ENCODE results near the gene NTRK2. TPM values are rescaled to one million over a fixed set of nuclear protein-coding genes. Genes with fewer than 3 reads are reported as not detected.
A peak's percentile ranks its signal among the peaks of the same experiment; 100 is the strongest.

The NTRK2 gene
- total RNA-seq, 1 donor from 2014 or later = 16.0 TPM

DNA sequence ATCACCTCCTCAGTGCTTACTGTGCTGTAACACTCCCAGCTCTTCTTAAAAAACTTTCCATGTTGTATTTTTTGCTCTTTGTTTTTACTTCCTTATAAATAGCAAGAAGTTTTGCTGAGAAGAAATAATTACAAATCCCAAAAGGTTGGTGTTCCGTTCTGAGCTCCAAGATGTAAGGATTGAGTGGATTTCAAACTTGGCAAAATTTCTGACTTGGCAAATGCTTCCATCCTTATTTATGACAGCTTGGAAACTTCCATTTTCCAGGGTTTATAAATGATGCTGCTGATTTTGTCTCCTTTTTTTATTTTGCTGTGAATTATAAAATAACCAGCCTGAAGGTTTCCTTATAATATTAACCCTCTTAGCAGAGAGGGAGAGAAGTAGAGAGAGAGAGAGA, 151.9 kb downstream of the NTRK2 start:
- Histone ChIP-seq H3K9me3 (no peaks in the 10 kb centered on the region), H3K27ac (no peak overlapping the region), H3K36me3 (no peaks in the 10 kb centered on the region), H3K4me3 (no peak overlapping the region), H3K4me1 (peaks cover 17% of the 10 kb centered on the region), H3K27me3 (no peaks in the 10 kb centered on the region)
- DNase-seq (ENCODE audit: extremely low spot score in 2 of 2) = no peak
- TF ChIP-seq POLR2AphosphoS5 (IDR thresholded peaks at IDR 0.05; ENCODE audit: insufficient read depth in 1 of 2, low read depth in 1 of 2) = no peak
- TF ChIP-seq, protein P1, sequence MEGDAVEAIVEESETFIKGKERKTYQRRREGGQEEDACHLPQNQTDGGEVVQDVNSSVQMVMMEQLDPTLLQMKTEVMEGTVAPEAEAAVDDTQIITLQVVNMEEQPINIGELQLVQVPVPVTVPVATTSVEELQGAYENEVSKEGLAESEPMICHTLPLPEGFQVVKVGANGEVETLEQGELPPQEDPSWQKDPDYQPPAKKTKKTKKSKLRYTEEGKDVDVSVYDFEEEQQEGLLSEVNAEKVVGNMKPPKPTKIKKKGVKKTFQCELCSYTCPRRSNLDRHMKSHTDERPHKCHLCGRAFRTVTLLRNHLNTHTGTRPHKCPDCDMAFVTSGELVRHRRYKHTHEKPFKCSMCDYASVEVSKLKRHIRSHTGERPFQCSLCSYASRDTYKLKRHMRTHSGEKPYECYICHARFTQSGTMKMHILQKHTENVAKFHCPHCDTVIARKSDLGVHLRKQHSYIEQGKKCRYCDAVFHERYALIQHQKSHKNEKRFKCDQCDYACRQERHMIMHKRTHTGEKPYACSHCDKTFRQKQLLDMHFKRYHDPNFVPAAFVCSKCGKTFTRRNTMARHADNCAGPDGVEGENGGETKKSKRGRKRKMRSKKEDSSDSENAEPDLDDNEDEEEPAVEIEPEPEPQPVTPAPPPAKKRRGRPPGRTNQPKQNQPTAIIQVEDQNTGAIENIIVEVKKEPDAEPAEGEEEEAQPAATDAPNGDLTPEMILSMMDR (IDR thresholded peaks at IDR 0.05) = no peak
- TF ChIP-seq POLR2A (IDR thresholded peaks at IDR 0.05) = no peak
- intact Hi-C loops (cut with DNase I) = no loop called here

DNA sequence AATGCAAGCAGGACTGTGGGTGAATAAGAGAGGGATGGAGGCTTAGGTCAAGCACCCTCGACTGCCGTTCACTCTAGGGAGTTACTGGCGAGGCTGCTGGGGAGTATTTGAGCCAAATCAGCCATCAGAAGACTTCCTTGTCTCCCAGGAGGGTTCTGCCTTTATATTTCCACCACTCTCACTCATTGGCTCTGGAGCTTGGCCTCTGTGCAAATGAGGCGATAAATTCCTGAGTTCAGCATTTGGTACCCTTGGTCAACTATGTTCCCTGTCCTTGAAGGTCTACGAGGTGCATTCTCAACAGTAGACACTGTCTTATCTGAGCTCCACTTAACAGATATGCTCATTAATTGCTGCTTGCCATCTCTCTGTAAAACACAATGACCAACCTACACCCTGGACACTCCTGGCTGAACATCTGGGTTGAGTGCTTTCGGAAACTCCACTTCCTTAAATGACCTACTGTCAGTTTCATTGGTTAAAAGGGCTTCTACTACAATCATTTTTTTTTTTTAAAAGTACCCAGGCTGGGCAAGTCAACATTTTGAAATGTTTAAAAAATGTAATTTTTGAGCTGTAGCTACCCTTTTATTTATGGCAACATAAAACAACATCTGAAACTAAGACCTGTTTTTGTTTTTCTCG, 153.2 kb downstream of the NTRK2 start:
- no peak overlapping the region for H3K27ac ChIP-seq
- DNase-seq (ENCODE audit: extremely low spot score in 2 of 2) = no peak
- no peak for TF ChIP-seq POLR2AphosphoS5 (IDR thresholded peaks at IDR 0.05; ENCODE audit: insufficient read depth in 1 of 2, low read depth in 1 of 2)
- TF ChIP-seq, protein P1 (IDR thresholded peaks at IDR 0.05) = no peak
- no peak for TF ChIP-seq POLR2A (IDR thresholded peaks at IDR 0.05)
- intact Hi-C loops (cut with DNase I) = no loop called here
- H3K9me3 ChIP-seq = no peaks in the 10 kb centered on the region
- peaks cover 17% of the 10 kb centered on the region for H3K4me1 ChIP-seq
- H3K4me3 ChIP-seq = no peak overlapping the region
- no peaks in the 10 kb centered on the region for H3K36me3 ChIP-seq
- no peaks in the 10 kb centered on the region for H3K27me3 ChIP-seq

DNA sequence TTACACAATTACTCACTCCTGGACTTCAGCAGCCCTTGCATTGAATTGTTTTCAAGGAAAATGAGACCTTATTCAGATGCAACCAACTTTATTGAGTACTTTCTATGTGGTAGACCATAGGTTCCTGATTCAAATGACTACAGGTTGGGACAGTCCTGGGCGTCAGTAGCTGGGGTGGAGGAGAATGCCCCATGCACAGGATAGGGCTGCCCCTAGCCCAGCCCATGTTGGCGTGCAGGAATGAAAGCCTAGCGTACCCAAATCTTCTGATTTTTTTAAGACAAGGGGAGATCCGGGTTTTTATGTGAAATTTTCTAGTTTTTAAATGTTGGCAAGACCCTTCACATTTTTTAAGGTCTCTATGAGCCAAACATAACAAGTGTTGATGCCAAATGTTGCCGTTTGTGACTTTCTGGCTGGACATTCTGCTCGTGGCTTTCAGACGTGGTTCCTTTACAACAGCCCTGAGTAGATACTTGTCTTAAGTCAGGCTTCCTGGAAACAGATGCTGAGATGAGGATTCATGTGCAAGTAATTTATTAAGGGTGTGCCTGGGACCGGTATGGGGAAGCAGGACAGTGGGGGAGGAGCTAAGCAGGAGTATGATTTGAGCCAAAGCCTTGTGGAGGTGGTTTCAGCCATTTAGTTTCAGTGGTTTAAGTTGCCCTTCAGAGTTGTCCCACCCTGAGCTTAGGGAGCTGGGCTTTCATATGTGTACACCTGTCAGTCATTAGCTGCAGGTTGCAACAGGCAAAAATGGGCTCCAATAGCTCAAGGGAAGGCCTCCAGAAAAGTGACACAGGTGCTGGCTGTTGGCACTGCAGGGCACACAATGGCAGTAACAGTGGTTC, 154.1 kb downstream of the NTRK2 start:
- H3K27me3 ChIP-seq = no peaks in the 10 kb centered on the region
- H3K27ac ChIP-seq = no peak overlapping the region
- H3K4me3 ChIP-seq = no peak overlapping the region
- TF ChIP-seq POLR2AphosphoS5 (IDR thresholded peaks at IDR 0.05; ENCODE audit: insufficient read depth in 1 of 2, low read depth in 1 of 2) = peak in 1 of 2 donors; percentile 20
- no peak for TF ChIP-seq POLR2A (IDR thresholded peaks at IDR 0.05)
- intact Hi-C loops (cut with DNase I) = no loop called here
- no peak for DNase-seq (ENCODE audit: extremely low spot score in 2 of 2)
- H3K4me1 ChIP-seq = peaks cover 17% of the 10 kb centered on the region
- no peaks in the 10 kb centered on the region for H3K36me3 ChIP-seq
- no peaks in the 10 kb centered on the region for H3K9me3 ChIP-seq

DNA sequence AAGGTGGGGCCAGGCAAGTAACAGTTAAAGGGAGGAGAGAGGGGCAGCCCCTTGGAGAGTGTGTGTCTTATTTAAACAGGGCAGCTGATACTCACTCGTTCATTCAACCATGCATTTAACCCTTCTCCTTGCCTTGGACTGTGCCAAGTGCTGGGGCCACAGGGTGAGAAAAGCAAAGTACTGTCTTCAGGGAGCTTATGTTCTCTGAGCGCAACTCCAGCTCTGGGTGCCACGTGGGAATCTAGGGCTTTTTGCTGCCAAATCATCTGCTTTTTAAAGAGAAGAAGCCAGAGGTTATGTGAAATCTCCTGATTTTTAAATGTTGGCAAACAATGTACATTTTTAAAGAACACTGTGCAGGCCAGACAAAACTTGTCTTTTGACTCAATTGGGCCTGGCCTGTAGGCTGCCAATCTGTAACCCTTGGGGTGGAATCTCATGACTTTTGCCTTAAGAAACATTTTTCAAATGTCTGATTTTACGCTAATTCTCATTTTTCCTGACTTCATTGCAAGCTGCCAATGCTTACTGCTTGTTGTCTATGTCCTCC, 157.8 kb downstream of the NTRK2 start:
- H3K27ac ChIP-seq = no peak overlapping the region
- H3K36me3 ChIP-seq = no peaks in the 10 kb centered on the region
- H3K4me1 ChIP-seq = peaks cover 17% of the 10 kb centered on the region
- no peak for DNase-seq (ENCODE audit: extremely low spot score in 2 of 2)
- H3K4me3 ChIP-seq = no peak overlapping the region
- no peaks in the 10 kb centered on the region for H3K27me3 ChIP-seq
- no peaks in the 10 kb centered on the region for H3K9me3 ChIP-seq
- intact Hi-C loops (cut with DNase I) = no loop called here
- TF ChIP-seq POLR2A (IDR thresholded peaks at IDR 0.05) = no peak
- TF ChIP-seq, protein P1 (IDR thresholded peaks at IDR 0.05) = no peak
- TF ChIP-seq POLR2AphosphoS5 (IDR thresholded peaks at IDR 0.05; ENCODE audit: insufficient read depth in 1 of 2, low read depth in 1 of 2) = no peak

DNA sequence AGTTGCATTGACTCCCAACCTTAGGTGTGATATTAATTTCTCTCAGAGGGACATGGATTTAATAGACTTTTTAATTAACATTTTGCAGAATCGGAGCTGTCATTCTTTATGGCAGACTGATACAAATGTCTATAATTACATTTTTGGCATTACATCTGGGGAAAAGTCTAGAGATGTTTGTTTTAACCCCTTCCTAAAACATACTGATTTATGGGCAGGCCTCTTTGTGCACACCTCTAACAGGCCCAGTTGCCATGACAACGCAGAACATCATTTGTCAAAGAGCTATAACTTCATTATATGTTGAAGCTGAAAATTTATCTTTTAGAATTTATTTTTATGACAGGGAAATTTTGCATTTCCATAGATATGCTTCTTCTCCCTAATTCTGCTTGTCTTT, 158.5 kb downstream of the NTRK2 start:
- H3K4me1 ChIP-seq = peaks cover 16% of the 10 kb centered on the region
- intact Hi-C loops (cut with DNase I) = no loop called here
- no peaks in the 10 kb centered on the region for H3K9me3 ChIP-seq
- H3K27me3 ChIP-seq = no peaks in the 10 kb centered on the region
- DNase-seq (ENCODE audit: extremely low spot score in 2 of 2) = no peak
- H3K4me3 ChIP-seq = no peak overlapping the region
- no peak overlapping the region for H3K27ac ChIP-seq
- TF ChIP-seq POLR2AphosphoS5 (IDR thresholded peaks at IDR 0.05; ENCODE audit: insufficient read depth in 1 of 2, low read depth in 1 of 2) (no peak), POLR2A (IDR thresholded peaks at IDR 0.05) (no peak)
- TF ChIP-seq, protein P1 (IDR thresholded peaks at IDR 0.05) = no peak
- H3K36me3 ChIP-seq = no peaks in the 10 kb centered on the region

All from vagina (tissue), 2 donors.